ENCODE measurements around the gene OGA.

DNA sequence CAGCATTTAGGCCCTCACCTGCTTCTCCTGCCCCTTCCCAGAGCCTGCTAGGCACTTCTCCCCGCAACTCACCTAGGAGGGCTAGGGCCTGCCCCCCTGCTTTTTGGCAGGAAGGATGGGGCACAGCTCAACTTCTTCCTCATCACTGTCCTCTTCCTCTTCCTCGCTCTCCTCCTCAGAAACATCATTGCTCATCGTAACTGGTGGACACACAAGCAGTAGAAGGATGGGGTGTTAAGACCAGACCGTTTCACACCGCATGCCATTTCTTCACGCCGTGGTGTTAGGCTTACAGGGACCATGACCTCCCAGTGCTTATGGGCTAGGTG is 36.6 kb downstream of the OGA start:
- TF ChIP-seq, protein P1, sequence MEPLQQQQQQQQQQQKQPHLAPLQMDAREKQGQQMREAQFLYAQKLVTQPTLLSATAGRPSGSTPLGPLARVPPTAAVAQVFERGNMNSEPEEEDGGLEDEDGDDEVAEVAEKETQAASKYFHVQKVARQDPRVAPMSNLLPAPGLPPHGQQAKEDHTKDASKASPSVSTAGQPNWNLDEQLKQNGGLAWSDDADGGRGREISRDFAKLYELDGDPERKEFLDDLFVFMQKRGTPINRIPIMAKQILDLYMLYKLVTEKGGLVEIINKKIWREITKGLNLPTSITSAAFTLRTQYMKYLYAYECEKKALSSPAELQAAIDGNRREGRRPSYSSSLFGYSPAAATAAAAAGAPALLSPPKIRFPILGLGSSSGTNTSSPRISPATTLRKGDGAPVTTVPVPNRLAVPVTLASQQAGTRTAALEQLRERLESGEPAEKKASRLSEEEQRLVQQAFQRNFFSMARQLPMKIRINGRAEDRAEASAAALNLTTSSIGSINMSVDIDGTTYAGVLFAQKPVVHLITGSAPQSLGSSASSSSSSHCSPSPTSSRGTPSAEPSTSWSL (CRISPR knock-in tag; IDR thresholded peaks at IDR 0.05; ENCODE audit: borderline replicate concordance), result no peak
- TF ChIP-seq POLR2AphosphoS5 (IDR thresholded peaks at IDR 0.05; ENCODE audit: control insufficient read depth, insufficient read depth, low read depth, low read length) (no peak), PHTF2 (CRISPR knock-in tag; IDR thresholded peaks at IDR 0.05) (no peak), MTA2 (IDR thresholded peaks at IDR 0.05; ENCODE audit: low read depth) (no peak), E2F3 (CRISPR knock-in tag; IDR thresholded peaks at IDR 0.05) (no peak), JUN (IDR thresholded peaks at IDR 0.05; ENCODE audit: borderline replicate concordance, low read depth, low read length) (no peak), JUN (CRISPR knock-in tag; IDR thresholded peaks at IDR 0.05; ENCODE audit: borderline replicate concordance) (no peak)

All from K562 (cell line).